Stimulated activated CD4-positive, alpha-beta T cell treated with anti-CD3 and anti-CD28 coated beads, Interleukin-1b, Interleukin-23, amount 100 ng/mL, for 1 hour (primary cell): Measurements from ENCODE around the gene TSHZ2.

Experiments
- DNase-seq, 2 donors: peaks; one replicate each; pipeline ENCODE4 v3.0.0-alpha.2; 2020; ENCODE audit warnings: low read depth in 2 of 2

The TSHZ2 gene

DNA sequence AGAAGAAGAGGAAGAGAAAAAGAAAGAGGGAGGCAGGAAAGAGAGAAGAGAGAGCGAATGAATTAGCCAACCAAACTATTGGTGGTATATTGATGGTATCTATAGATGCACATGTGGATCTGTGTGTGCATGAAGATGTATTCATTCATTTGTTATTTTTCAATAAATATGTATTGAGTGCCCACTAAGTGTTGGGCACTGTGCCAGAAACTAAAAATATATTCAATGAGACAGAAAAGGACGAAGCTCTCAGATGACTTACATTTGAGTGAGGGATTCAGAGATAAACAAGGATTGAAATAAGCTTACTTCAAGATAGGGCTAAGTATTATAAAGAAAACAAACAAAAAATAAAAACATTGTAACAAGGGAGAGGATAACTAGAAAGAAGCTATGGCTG, 154.9 kb downstream of the TSHZ2 start:
- no peak for DNase-seq

- DNase-seq, result no peak
These were observed 155.8 kb downstream of the TSHZ2 start for GRCh38 chr20:53128004-53128403.

GRCh38 chr20:53129563-53129962, 157.4 kb downstream of the TSHZ2 start:
- DNase-seq, result no peak

GRCh38 chr20:53130795-53131194, 158.6 kb downstream of the TSHZ2 start:
- DNase-seq, result no peak

GRCh38 chr20:53133125-53133524, 161.0 kb downstream of the TSHZ2 start:
- no peak for DNase-seq

DNA sequence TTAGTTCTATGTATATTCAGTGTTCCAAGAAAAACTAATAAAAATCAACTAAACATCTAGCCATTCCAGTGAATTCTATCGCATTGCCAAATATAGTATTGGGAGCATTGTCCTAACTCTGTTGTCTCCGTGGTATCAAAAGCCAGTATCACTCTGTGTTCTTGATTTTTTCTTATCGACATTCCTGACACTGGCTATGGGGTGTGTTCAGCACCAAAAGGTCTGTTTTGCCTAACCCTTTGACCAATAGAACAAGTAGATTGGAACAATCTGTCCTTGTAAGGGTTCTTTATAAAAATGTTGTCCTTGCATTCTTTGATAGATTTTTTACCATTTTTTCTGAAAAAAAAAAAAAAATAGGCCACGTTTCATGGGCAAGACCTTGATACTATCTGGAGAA, 161.5 kb downstream of the TSHZ2 start:
- DNase-seq, result no peak

DNA sequence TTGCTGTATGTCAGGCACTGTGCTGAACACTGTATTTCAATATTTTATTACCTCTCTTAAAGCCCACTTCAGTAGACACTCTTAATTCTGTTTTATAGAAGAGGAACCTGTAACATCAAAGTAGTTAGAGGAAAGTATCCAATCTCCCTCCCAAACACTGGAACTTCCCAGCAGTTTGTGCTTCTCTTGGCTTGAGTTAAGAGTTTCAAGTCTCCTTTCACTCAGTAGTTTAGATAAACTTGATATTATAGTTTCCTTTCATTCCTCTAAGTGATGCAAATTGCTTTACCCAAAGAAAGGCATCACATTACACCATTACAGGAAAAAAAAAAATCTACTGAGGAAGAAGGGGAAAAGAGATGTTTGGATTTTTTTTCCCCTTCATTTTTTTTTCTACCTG, 164.3 kb downstream of the TSHZ2 start:
- no peak for DNase-seq

- DNase-seq, result no peak
These were observed 166.5 kb downstream of the TSHZ2 start for GRCh38 chr20:53138454-53139262.

GRCh38 chr20:53141201-53142050, 169.3 kb downstream of the TSHZ2 start:
- no peak for DNase-seq

- DNase-seq, result no peak
These were observed 170.3 kb downstream of the TSHZ2 start for GRCh38 chr20:53142225-53143127.

DNA sequence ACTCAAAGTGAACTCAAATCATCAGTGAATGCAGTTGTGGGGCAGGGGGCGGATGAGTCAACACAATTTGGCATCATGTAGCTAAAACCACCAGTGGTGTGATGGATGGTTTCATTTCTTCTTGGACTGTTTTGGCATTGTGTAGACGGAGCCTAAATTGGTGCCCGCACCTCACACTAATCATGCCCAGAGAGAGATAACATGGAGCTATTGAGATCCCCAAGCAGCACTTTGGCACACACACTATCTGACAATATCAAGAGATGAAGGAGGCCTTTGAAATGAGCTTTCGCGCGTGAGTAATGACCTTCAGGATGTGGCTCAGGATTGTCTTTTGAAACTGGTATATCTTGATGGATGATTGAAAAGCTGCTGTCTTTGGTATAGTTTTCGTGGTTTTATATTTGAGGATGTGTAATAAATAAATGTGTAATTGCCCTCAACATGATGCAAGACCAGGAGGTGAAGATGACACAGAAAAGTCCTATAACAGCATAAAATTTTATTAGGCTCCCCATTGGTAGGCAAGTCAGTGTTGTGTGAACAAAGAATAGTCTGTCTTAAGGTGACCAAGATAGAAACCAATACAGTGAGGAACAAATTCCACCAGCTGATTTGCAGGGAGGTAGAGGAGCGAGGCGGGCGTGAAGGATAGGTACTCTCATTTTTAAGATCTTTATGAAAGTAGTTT, 174.2 kb downstream of the TSHZ2 start:
- DNase-seq, result peak in 1 of 2 donors; percentile 22

DNA sequence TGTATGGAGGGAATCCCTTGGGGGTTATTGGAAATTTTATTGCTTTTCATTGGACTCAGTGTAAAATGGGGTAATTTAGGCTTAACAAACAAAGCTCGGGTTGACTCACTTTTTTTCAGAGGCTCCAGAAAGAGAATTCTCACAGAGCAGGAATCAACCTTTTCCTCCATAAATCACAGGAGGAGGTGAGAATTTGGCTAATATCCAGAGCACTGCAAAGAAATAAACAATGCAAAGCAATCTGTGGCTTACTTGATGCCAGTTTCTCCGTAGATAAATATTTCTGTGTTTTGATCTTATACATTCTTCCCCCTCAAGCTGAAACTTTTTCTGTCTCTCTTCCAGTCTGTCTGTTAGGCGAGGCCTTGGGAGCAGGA, 176.6 kb downstream of the TSHZ2 start:
- no peak for DNase-seq

DNA sequence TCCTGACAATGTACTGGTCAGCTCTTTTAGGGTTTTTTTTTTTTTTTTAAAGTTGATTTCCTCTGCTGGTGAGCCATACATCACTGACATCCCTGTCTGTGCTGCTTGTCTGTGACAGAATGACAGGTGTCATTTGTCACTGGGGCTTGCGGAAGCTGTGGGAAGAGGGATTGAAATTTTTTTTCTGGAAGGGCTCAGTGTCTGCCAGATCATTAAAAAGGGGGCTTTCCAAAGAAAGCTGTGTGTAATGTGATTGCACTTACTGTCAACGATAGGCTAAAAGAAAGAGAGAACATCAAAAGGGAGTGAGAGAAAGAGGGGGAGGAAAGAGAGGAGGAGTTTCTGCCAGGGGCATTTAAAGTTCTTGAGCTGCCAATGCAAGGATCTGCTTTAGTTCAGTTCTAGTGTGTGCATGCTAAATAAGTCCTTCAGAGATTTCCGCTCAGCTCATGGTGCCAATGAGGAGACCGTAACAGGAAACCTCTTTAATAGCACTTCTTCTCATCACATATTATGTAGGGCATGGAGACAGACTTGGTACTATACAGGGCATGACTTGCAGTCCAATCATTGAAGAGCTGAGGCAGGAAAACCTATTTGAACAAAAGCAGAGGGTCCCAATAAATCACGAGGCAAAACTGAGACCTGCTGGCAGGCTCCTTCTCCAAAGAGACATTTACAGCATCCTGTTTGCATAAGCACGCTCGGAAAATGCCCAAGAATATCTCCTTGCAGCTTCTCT, 177.2 kb downstream of the TSHZ2 start:
- DNase-seq, result no peak

DNA sequence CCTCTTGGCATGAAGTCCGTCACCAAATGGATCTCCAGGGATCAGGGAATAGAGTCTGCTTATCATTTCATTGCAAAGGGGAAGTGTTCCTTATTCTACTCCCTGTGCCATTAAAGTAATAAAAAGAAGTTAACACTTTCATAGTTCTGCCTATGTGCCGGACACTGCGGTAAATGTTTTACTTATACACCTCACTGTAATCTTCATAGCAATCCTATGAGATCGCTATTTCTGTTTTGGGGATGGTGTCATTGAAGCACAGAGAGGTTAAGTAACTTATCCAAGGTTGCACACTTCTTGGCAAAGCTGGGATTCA, 177.7 kb downstream of the TSHZ2 start:
- no peak for DNase-seq

GRCh38 chr20:53150532-53150931, 178.4 kb downstream of the TSHZ2 start:
- no peak for DNase-seq

- no peak for DNase-seq
These were observed 180.1 kb downstream of the TSHZ2 start for GRCh38 chr20:53152228-53152627.

DNA sequence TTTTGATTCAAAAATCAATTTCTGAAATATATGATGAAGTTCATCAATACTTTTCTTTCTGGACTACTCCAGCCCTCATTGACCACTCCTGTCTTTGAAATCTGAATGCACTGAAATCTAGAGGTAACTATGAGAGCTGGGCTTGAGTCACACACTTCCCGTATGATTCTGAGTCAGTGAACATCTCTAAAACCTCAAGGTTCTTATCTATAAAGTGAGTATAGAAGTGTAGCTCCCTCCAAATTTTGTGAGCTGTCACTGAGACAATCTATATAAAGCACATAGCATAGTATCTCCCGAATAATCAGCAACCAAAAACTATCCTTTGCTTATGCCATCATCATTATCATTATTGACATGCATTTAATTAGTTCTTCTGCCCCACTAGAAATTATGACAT, 182.4 kb downstream of the TSHZ2 start:
- no peak for DNase-seq

- DNase-seq, result no peak
These were observed 185.6 kb downstream of the TSHZ2 start for GRCh38 chr20:53157443-53158408.

DNA sequence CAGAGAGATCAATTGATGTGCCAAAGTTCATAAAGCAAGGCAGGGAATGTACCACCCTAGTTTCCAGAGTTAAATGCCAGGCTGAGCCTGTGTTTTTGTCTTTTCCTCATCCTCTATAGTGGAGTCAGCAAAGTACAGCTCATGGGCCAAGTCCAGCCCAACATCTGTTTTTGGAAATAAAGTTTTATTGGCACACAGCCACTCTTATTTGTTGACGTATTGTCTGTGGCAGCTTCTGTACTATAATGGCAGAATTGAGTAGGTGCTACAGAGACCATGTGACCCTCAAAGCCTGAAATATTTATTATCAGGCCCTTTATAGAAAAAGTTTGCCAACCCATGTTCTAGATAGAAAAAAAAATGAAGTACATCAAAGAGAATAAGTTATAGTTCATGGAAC, 187.0 kb downstream of the TSHZ2 start:
- DNase-seq, result no peak

DNA sequence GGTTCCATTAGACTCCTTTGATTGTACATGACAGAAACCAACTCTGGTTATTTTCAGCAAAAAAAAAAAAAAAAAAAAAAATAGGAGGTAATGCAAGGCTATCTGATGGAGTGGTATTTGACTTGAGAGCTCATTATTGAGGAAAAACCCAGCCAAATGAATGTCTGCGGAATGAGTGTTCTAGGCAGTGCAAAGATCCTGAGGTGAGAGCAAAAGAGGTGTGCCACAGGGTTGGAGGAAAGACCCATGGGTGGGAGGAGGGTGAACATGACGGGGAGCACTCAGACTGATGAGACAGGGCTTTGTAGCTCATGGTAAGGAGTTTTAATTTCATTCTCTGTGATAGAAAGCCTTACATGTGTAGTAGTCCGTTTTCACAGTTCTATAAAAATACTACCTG, 188.9 kb downstream of the TSHZ2 start:
- no peak for DNase-seq
